Colon (tissue), 2 donors: Measurements from ENCODE around the gene CCDC88C.

Experiments used
- FAIRE-seq: peaks from 2 replicates; lab custom pipeline; 2012; peaks lifted over from hg19 to GRCh38; lab: Jason Lieb, UNC
- donor health status: control.
- donor health status: control.

Gene CCDC88C

GRCh38 chr14:91399868-91400640, 17.6 kb downstream of the CCDC88C start:
- no peak for FAIRE-seq

- FAIRE-seq, result no peak
Measured at GRCh38 chr14:91398707-91399106, 18.9 kb downstream of the CCDC88C start.

GRCh38 chr14:91397965-91398591, 19.5 kb downstream of the CCDC88C start:
- FAIRE-seq, result no peak

GRCh38 chr14:91396959-91397815, 20.4 kb downstream of the CCDC88C start:
- FAIRE-seq, result no peak

- FAIRE-seq, result no peak
Measured at GRCh38 chr14:91396013-91396660, 21.5 kb downstream of the CCDC88C start.

- FAIRE-seq, result no peak
Measured at GRCh38 chr14:91395466-91395865, 22.2 kb downstream of the CCDC88C start.

GRCh38 chr14:91394105-91395081, 23.2 kb downstream of the CCDC88C start:
- FAIRE-seq, result no peak

GRCh38 chr14:91392623-91393303, 24.9 kb downstream of the CCDC88C start:
- FAIRE-seq, result no peak

GRCh38 chr14:91390165-91390778, 27.3 kb downstream of the CCDC88C start:
- FAIRE-seq, result no peak

- FAIRE-seq, result no peak
Measured at GRCh38 chr14:91389150-91389549, 28.5 kb downstream of the CCDC88C start.

- no peak for FAIRE-seq
Measured at GRCh38 chr14:91388551-91388975, 29.1 kb downstream of the CCDC88C start.

GRCh38 chr14:91387951-91388381, 29.7 kb downstream of the CCDC88C start:
- FAIRE-seq, result no peak

GRCh38 chr14:91387169-91387835, 30.3 kb downstream of the CCDC88C start:
- no peak for FAIRE-seq

GRCh38 chr14:91385697-91386096, 31.9 kb downstream of the CCDC88C start:
- FAIRE-seq, result no peak

GRCh38 chr14:91385224-91385623, 32.4 kb downstream of the CCDC88C start:
- FAIRE-seq, result no peak

- FAIRE-seq, result no peak
Measured at GRCh38 chr14:91383439-91383838, 34.2 kb downstream of the CCDC88C start.

- FAIRE-seq, result no peak
Measured at GRCh38 chr14:91381801-91382670, 35.6 kb downstream of the CCDC88C start.

GRCh38 chr14:91380610-91381371, 36.8 kb downstream of the CCDC88C start:
- no peak for FAIRE-seq
